ENCODE data around the gene UBE2L5.
"Not testable (repeated sequence)": the region's sequence is repeated elsewhere in the genome, so short reads cannot be mapped to it uniquely, and the experiment has no call there.

The UBE2L5 gene

GRCh38 chr13:30440910-30441703, 18.8 kb downstream of the UBE2L5 start:
- DNase-seq = no peak

GRCh38 chr13:30442926-30443325, 20.6 kb downstream of the UBE2L5 start:
- DNase-seq = no peak

- not testable (repeated sequence) for DNase-seq
Measured at GRCh38 chr13:30443491-30443890, 21.2 kb downstream of the UBE2L5 start.

GRCh38 chr13:30443957-30444404, 21.7 kb downstream of the UBE2L5 start:
- peak in 1 of 2 donors; percentile 49 for DNase-seq

GRCh38 chr13:30446126-30446500, 23.8 kb downstream of the UBE2L5 start:
- DNase-seq = no peak

- no peak for DNase-seq
Measured at GRCh38 chr13:30448441-30448840, 26.1 kb downstream of the UBE2L5 start.

- DNase-seq = no peak
Measured at GRCh38 chr13:30450066-30450465, 27.8 kb downstream of the UBE2L5 start.

GRCh38 chr13:30451476-30451875, 29.2 kb downstream of the UBE2L5 start:
- not testable (repeated sequence) for DNase-seq

GRCh38 chr13:30453727-30454126, 31.4 kb downstream of the UBE2L5 start:
- DNase-seq = no peak

GRCh38 chr13:30454991-30455390, 32.7 kb downstream of the UBE2L5 start:
- DNase-seq = no peak

- no peak for DNase-seq
Measured at GRCh38 chr13:30456290-30456689, 34.0 kb downstream of the UBE2L5 start.

- no peak for DNase-seq
Measured at GRCh38 chr13:30457306-30457891, 35.1 kb downstream of the UBE2L5 start.

GRCh38 chr13:30461279-30462066, 39.2 kb downstream of the UBE2L5 start:
- DNase-seq = peak in 1 of 2 donors; percentile 71

GRCh38 chr13:30463787-30464495, 41.6 kb downstream of the UBE2L5 start:
- peak; percentile 67 to 70 for DNase-seq

GRCh38 chr13:30464496-30465342, 42.4 kb downstream of the UBE2L5 start:
- DNase-seq = peak; percentile 83 to 84

GRCh38 chr13:30465343-30465592, 43.0 kb downstream of the UBE2L5 start:
- DNase-seq = no peak

- DNase-seq = peak; percentile 98
Measured at GRCh38 chr13:30465593-30466357, 43.5 kb downstream of the UBE2L5 start, which contains the start of gene HMGB1. Gene HMGB1, minus strand, starts transcription at chr13:30465936. Its CDS starts 2,256 bp downstream, at chr13:30463680.

- no peak for DNase-seq
Measured at GRCh38 chr13:30466358-30466714, 44.0 kb downstream of the UBE2L5 start.

- no peak for DNase-seq
Measured at GRCh38 chr13:30466841-30467252, 44.6 kb downstream of the UBE2L5 start.

- DNase-seq = no peak
Measured at GRCh38 chr13:30473675-30474074, 51.4 kb downstream of the UBE2L5 start.

Data from CD4-positive, alpha-beta T cell treated with Interleukin-1 beta for 1 hour (primary cell).